MM.1S (cell line): Measurements from ENCODE around the gene NABP1.

ENCODE experiments used
- DNase-seq: peaks from one replicate; pipeline ENCODE4 v3.0.0-alpha.2; 2015
- H2AFZ ChIP-seq: fragments of 300-600 bp; sonication (generic); 2 replicates; pipeline ENCODE4 v1.6.0; 2016; ENCODE audit warnings: antibody characterized with exemption, low read length
- H3F3A ChIP-seq: fragments of 300-600 bp; sonication (generic); 2 replicates; pipeline ENCODE4 v1.6.1; 2016; ENCODE audit warnings: mild to moderate bottlenecking, antibody characterized with exemption, low read length, moderate library complexity, mixed read lengths; ENCODE audit not compliant: insufficient read depth
- H3K27ac ChIP-seq: fragments of 300-600 bp; sonication (generic); 2 replicates; pipeline ENCODE4 v1.5.1; 2016; ENCODE audit warnings: mild to moderate bottlenecking, low read length
- H3K27me3 ChIP-seq: fragments of 300-600 bp; sonication (generic); replicated peaks from 2 replicates; pipeline ENCODE4 v1.6.0; 2016; ENCODE audit warnings: low read length; ENCODE audit not compliant: insufficient read depth
- H3K36me3 ChIP-seq: fragments of 300-600 bp; sonication (generic); replicated peaks from 2 replicates; pipeline ENCODE4 v1.6.1; 2016; ENCODE audit warnings: mild to moderate bottlenecking, low read length, mixed read lengths; ENCODE audit not compliant: insufficient read depth
- H3K4me1 ChIP-seq: fragments of 300-600 bp; sonication (generic); 2 replicates; pipeline ENCODE4 v1.6.1; 2016; ENCODE audit warnings: low read length, mixed read lengths
- H3K4me2 ChIP-seq: fragments of 300-600 bp; sonication (generic); 2 replicates; pipeline ENCODE4 v1.6.0; 2016; ENCODE audit warnings: low read depth, low read length
- H3K4me3 ChIP-seq: fragments of 300-600 bp; sonication (generic); 2 replicates; pipeline ENCODE4 v1.5.1; 2016; ENCODE audit warnings: low read length, mixed read lengths
- H3K79me2 ChIP-seq: fragments of 300-600 bp; sonication (generic); 2 replicates; pipeline ENCODE4 v1.6.1; 2016; ENCODE audit warnings: mixed run types, low read length, mixed read lengths
- H3K9ac ChIP-seq: fragments of 300-600 bp; sonication (generic); 2 replicates; pipeline ENCODE4 v1.6.1; 2016; ENCODE audit warnings: low read length, mixed read lengths
- H3K9me2 ChIP-seq: fragments of 300-600 bp; sonication (generic); replicated peaks from 2 replicates; pipeline ENCODE4 v1.6.1; 2016; ENCODE audit warnings: mild to moderate bottlenecking, low read length, mixed read lengths; ENCODE audit not compliant: insufficient read depth
- H3K9me3 ChIP-seq: fragments of 300-600 bp; sonication (generic); replicated peaks from 2 replicates; pipeline ENCODE4 v1.6.1; 2016; ENCODE audit warnings: mild to moderate bottlenecking, low read length, mixed read lengths; ENCODE audit not compliant: insufficient read depth
- H4K20me1 ChIP-seq: fragments of 300-600 bp; sonication (generic); 2 replicates; pipeline ENCODE4 v1.6.1; 2016; ENCODE audit warnings: mild to moderate bottlenecking, low read length, moderate library complexity, mixed read lengths; ENCODE audit not compliant: insufficient read depth
- CTCF ChIP-seq: fragments of 300-600 bp; sonication (generic); IDR thresholded peaks from 2 replicates; pipeline ENCODE4 v1.5.1; 2016; ENCODE audit warnings: antibody characterized with exemption, low read length, mixed read lengths
- EZH2 ChIP-seq: fragments of 300-600 bp; sonication (generic); optimal IDR thresholded peaks from 2 replicates; pipeline ENCODE3; 2017; ENCODE audit warnings: low read depth, mild to moderate bottlenecking, antibody characterized with exemption, low read length, mixed read lengths
- EZH2phosphoT487 ChIP-seq: fragments of 300-600 bp; sonication (generic); IDR thresholded peaks from 2 replicates; pipeline ENCODE4 v1.6.1; 2018; ENCODE audit warnings: antibody characterized with exemption, low read length

The NABP1 gene

DNA sequence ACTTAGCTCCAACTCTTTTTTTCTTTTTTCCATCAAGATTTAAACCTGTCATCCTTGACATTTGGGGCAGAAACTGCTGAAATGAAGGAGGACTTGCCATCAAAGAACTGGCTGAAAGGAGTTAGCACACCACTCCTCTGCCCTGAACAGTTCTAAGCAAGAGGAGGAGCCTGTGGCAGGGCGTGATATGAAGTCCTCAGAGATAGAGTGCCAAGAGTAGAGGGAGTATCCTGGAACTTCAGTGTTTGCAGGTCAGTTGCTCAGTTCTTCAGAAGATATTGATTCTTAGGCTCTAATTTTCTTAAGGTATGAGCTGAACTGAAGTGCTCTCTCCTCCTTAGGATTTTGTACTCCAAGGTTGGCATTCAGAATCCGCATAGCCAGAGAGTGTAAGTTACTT, 15.2 kb downstream of the NABP1 start:
- Histone ChIP-seq H4K20me1 (no peaks in the 10 kb centered on the region; the same call in 1 of the 2 replicates), H3K4me1 (no peaks in the 10 kb centered on the region), H3K79me2 (no peaks in the 10 kb centered on the region), H3K4me3 (no peak overlapping the region), H3K9me3 (no peaks in the 10 kb centered on the region), H3K27ac (no peak overlapping the region), H2AFZ (no peak overlapping the region), H3K27me3 (no peaks in the 10 kb centered on the region), H3K4me2 (no peak overlapping the region), H3F3A (peaks cover 57% of the 10 kb centered on the region), H3K9me2 (no peaks in the 10 kb centered on the region), H3K36me3 (peaks cover 2% of the 10 kb centered on the region; the same call in 1 of the 2 replicates), H3K9ac (no peak overlapping the region)
- DNase-seq = no peak
- TF ChIP-seq EZH2 (no peak), EZH2phosphoT487 (no peak), CTCF (no peak)

DNA sequence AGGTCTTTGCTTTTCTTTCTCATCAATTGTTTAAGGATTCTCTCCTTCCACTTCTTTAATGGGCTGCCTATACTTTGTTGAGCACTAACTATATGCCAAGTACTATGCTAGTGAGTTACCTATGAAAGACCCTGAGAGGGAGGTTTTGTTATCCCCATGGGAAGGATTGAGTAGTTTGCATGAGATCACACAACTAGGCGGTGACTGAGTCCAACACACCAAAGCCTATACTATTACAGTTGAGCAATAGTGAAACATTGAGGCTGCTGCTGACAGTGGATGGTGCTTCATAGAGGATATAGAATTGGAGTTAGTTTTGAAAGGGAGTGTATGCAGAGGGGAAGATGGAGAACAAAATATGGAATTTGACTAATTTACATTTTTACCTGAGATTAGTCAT, 15.8 kb downstream of the NABP1 start:
- no peak overlapping the region for H3K4me3 ChIP-seq
- H3K9ac ChIP-seq = no peak overlapping the region
- no peak overlapping the region for H2AFZ ChIP-seq
- TF ChIP-seq CTCF (no peak), EZH2phosphoT487 (no peak), EZH2 (no peak)
- no peaks in the 10 kb centered on the region for H3K27me3 ChIP-seq
- no peaks in the 10 kb centered on the region; the same call in 1 of the 2 replicates for H4K20me1 ChIP-seq
- H3K4me2 ChIP-seq = no peak overlapping the region
- no peaks in the 10 kb centered on the region for H3K9me3 ChIP-seq
- no peaks in the 10 kb centered on the region for H3K36me3 ChIP-seq
- H3K4me1 ChIP-seq = no peaks in the 10 kb centered on the region
- peaks cover 55% of the 10 kb centered on the region for H3F3A ChIP-seq
- H3K9me2 ChIP-seq = no peaks in the 10 kb centered on the region
- no peak overlapping the region for H3K27ac ChIP-seq
- DNase-seq = no peak
- H3K79me2 ChIP-seq = no peaks in the 10 kb centered on the region

DNA sequence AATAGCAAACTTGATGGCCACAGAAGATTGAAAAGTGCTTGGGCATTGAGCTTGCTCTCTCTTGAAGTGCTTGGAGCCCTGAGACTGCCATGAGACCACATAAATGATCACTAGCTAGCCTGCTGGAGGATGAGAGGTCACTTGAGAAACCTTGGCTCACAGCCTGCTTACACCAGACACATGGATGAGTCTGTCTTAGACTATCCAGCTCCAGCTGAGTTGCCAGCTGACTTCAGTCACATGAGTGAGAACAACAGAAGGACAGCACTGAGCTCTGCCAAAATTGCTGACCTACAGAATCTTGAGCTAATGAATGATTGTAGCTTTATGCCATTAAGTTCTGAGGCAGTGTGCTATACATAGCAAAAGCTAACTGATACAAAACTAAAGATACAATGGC, 18.1 kb downstream of the NABP1 start:
- H3K9ac ChIP-seq = no peak overlapping the region
- peaks cover 53% of the 10 kb centered on the region for H3F3A ChIP-seq
- H3K27ac ChIP-seq = peak overlapping the region; percentile 2; the same call in 1 of the 2 replicates
- no peaks in the 10 kb centered on the region for H3K9me3 ChIP-seq
- H3K27me3 ChIP-seq = no peaks in the 10 kb centered on the region
- H4K20me1 ChIP-seq = no peaks in the 10 kb centered on the region; the same call in 1 of the 2 replicates
- TF ChIP-seq CTCF = no peak
- TF ChIP-seq EZH2phosphoT487 = no peak
- no peak for TF ChIP-seq EZH2
- no peaks in the 10 kb centered on the region for H3K36me3 ChIP-seq
- H3K4me1 ChIP-seq = no peaks in the 10 kb centered on the region
- H3K4me3 ChIP-seq = no peak overlapping the region
- H3K9me2 ChIP-seq = no peaks in the 10 kb centered on the region
- H3K4me2 ChIP-seq = no peak overlapping the region
- H2AFZ ChIP-seq = no peak overlapping the region
- no peaks in the 10 kb centered on the region for H3K79me2 ChIP-seq
- DNase-seq = peak; percentile 26
